Keratinocyte (primary cell): Measurements from ENCODE around the gene SORL1. TPM values are rescaled to one million over a fixed set of nuclear protein-coding genes. Genes with fewer than 3 reads are reported as not detected.

Experiments
- DNase-seq: peaks from one replicate; pipeline ENCODE4 v3.0.0-alpha.2; 2011; ENCODE audit warnings: low read depth, missing footprints, low spot score
- FAIRE-seq: peaks from 2 replicates; lab custom pipeline; 2011; peaks lifted over from hg19 to GRCh38; lab: Jason Lieb, UNC
- H2AFZ ChIP-seq: 2 replicates; pipeline ENCODE4 v1.6.0; 2012; ENCODE audit warnings: low read length, control low read depth, inconsistent platforms; ENCODE audit not compliant: control insufficient read depth
- H3K27ac ChIP-seq: 2 replicates; pipeline ENCODE4 v1.5.1; 2011; ENCODE audit warnings: low read length; ENCODE audit not compliant: control insufficient read depth, insufficient read depth
- H3K27me3 ChIP-seq: 3 replicates; pipeline ENCODE4 v1.6.0; 2011; ENCODE audit warnings: low read length; ENCODE audit not compliant: control insufficient read depth, insufficient read depth; ENCODE audit errors: extremely low read depth
- H3K36me3 ChIP-seq, 2 experiments: 2 replicates in 1 of 2; 3 replicates in 1 of 2; pipeline ENCODE4 v1.5.1; 2011; ENCODE audit warnings: low read length in 2 of 2, mild to moderate bottlenecking in 1 of 2; ENCODE audit not compliant: control insufficient read depth in 2 of 2, insufficient read depth in 2 of 2; ENCODE audit errors: extremely low read depth in 1 of 2
- H3K4me1 ChIP-seq: 3 replicates; pipeline ENCODE4 v1.5.1; 2011; ENCODE audit warnings: low read length; ENCODE audit not compliant: control insufficient read depth, insufficient read depth; ENCODE audit errors: extremely low read depth
- H3K4me2 ChIP-seq: 3 replicates; pipeline ENCODE4 v1.6.0; 2011; ENCODE audit warnings: low read depth, low read length; ENCODE audit not compliant: control insufficient read depth, insufficient read depth; ENCODE audit errors: extremely low read depth
- H3K4me3 ChIP-seq, 3 experiments: fragments of 200-600 bp in 1 of 3; sonication (generic) in 1 of 3; 2 replicates in 2 of 3; 3 replicates in 1 of 3; pipeline ENCODE4 v1.5.1; 2011 to 2016; ENCODE audit warnings: low read length in 3 of 3, mild to moderate bottlenecking in 3 of 3, control low read depth in 2 of 3, inconsistent platforms in 1 of 3, low read depth in 1 of 3, mixed read lengths in 1 of 3, mixed run types in 1 of 3, moderate library complexity in 1 of 3; ENCODE audit not compliant: control insufficient read depth in 2 of 3, insufficient read depth in 2 of 3; ENCODE audit errors: extremely low read depth in 1 of 3
- H3K79me2 ChIP-seq: 2 replicates; pipeline ENCODE4 v1.6.0; 2012; ENCODE audit warnings: low read length; ENCODE audit not compliant: control insufficient read depth, insufficient read depth
- H3K9ac ChIP-seq: 3 replicates; pipeline ENCODE4 v1.6.0; 2011; ENCODE audit warnings: low read length; ENCODE audit not compliant: control insufficient read depth, insufficient read depth; ENCODE audit errors: extremely low read depth
- H3K9me1 ChIP-seq: 3 replicates; pipeline ENCODE4 v1.6.0; 2011; ENCODE audit warnings: low read length; ENCODE audit not compliant: control insufficient read depth, insufficient read depth; ENCODE audit errors: extremely low read depth
- H3K9me3 ChIP-seq: 2 replicates; pipeline ENCODE4 v1.5.1; 2012; ENCODE audit warnings: low read depth, low read length; ENCODE audit not compliant: control insufficient read depth
- H4K20me1 ChIP-seq: 3 replicates; pipeline ENCODE4 v1.6.0; 2011; ENCODE audit warnings: low read length; ENCODE audit not compliant: control insufficient read depth, insufficient read depth; ENCODE audit errors: extremely low read depth
- CTCF ChIP-seq, 3 experiments: IDR thresholded peaks in 1 of 3; conservative IDR thresholded peaks in 1 of 3; optimal IDR thresholded peaks in 1 of 3; 2 replicates in 2 of 3; 3 replicates in 1 of 3; pipeline versions ENCODE3 to v1.5.1; 2011; ENCODE audit warnings: low read length in 3 of 3, mild to moderate bottlenecking in 3 of 3, moderate library complexity in 2 of 3, control low read depth in 1 of 3, inconsistent platforms in 1 of 3; ENCODE audit not compliant: insufficient read depth in 2 of 3; ENCODE audit errors: extremely low read depth in 1 of 3
- EZH2 ChIP-seq: IDR thresholded peaks from one replicate; pipeline ENCODE4 v1.6.1; 2012; ENCODE audit warnings: inconsistent platforms, mild to moderate bottlenecking, low read length, moderate library complexity
- dilution Hi-C: fragments of 300-500 bp; cut with MboI; formaldehyde crosslinking; loops from one replicate; pipeline ENCODE4 v1.7.0; 2020; ENCODE audit warnings: low sequenced_read_pairs; ENCODE audit not compliant: extremely low pct_ligation_motif_present
- polyA plus RNA-seq, 5 experiments: library from polyadenylated mRNA; depleted of rRNA in 3 of 5; stranded (reverse) in 3 of 5; stranded (forward) in 1 of 5; unstranded in 1 of 5; fragments of >200 nt; gene quantifications; 1 replicate in 1 of 5; 2 replicates in 3 of 5; 3 replicates in 1 of 5; pipeline versions ENCODE4 v1.2.1 to v1.2.3, GENCODE V29; 2011 to 2012; ENCODE audit warnings: missing spikeins in 2 of 5, low read depth in 1 of 5, low replicate concordance in 1 of 5

Gene SORL1
- polyA plus RNA-seq, 1 donor (not counting 4 experiments of a cell fraction or from before 2014, with no cell fraction given) = 38.9 TPM

GRCh38 chr11:121643479-121644186 is 191.5 kb downstream of the SORL1 start:
- no peak for DNase-seq
- H3K36me3 ChIP-seq = no peaks in the 10 kb centered on the region
- no peaks in the 10 kb centered on the region for H3K9me1 ChIP-seq
- H2AFZ ChIP-seq = no peak overlapping the region
- no peaks in the 10 kb centered on the region for H4K20me1 ChIP-seq
- dilution Hi-C loops = no loop called here
- no peak overlapping the region for H3K4me3 ChIP-seq
- no peaks in the 10 kb centered on the region for H3K79me2 ChIP-seq
- no peak overlapping the region for H3K9ac ChIP-seq
- TF ChIP-seq EZH2 (no peak), CTCF (optimal IDR thresholded peaks at IDR 0.05 in 1 of 3, IDR thresholded peaks at IDR 0.05 in 1 of 3, conservative IDR thresholded peaks at IDR 0.05 in 1 of 3; ENCODE audit: extremely low read depth in 1 of 3, insufficient read depth in 2 of 3, low read length in 3 of 3) (no peak)
- H3K27ac ChIP-seq = no peak overlapping the region
- FAIRE-seq = no peak
- H3K4me2 ChIP-seq = no peak overlapping the region
- H3K9me3 ChIP-seq = no peaks in the 10 kb centered on the region
- H3K27me3 ChIP-seq = no peaks in the 10 kb centered on the region
- H3K4me1 ChIP-seq = no peaks in the 10 kb centered on the region

GRCh38 chr11:121644187-121644512 is 192.0 kb downstream of the SORL1 start:
- Histone ChIP-seq H3K4me3 (no peak overlapping the region), H3K27me3 (no peaks in the 10 kb centered on the region), H3K9me3 (no peaks in the 10 kb centered on the region), H3K9me1 (no peaks in the 10 kb centered on the region), H3K4me1 (no peaks in the 10 kb centered on the region), H3K9ac (no peak overlapping the region), H2AFZ (no peak overlapping the region), H3K4me2 (no peak overlapping the region), H3K79me2 (no peaks in the 10 kb centered on the region), H3K27ac (no peak overlapping the region), H4K20me1 (no peaks in the 10 kb centered on the region), H3K36me3 (no peaks in the 10 kb centered on the region)
- no peak for DNase-seq
- TF ChIP-seq EZH2 (no peak), CTCF (optimal IDR thresholded peaks at IDR 0.05 in 1 of 3, IDR thresholded peaks at IDR 0.05 in 1 of 3, conservative IDR thresholded peaks at IDR 0.05 in 1 of 3; ENCODE audit: extremely low read depth in 1 of 3, insufficient read depth in 2 of 3, low read length in 3 of 3) (no peak)
- no peak for FAIRE-seq
- dilution Hi-C loops = no loop called here
